B cell (primary cell): ENCODE data around the gene WDR33.

Source experiments
- EZH2 ChIP-seq: IDR thresholded peaks from 2 replicates; pipeline ENCODE4 v1.6.1; 2012; ENCODE audit warnings: borderline replicate concordance, low read depth, mild to moderate bottlenecking, moderate library complexity, low read length; ENCODE audit not compliant: insufficient read depth, poor library complexity, severe bottlenecking
- TF ChIP-seq, protein P1 (sequence below): fragments of 200-600 bp; IDR thresholded peaks from one replicate; pipeline ENCODE4 v1.8.0; 2022; ENCODE audit warnings: antibody characterized with exemption, mild to moderate bottlenecking

DNA sequence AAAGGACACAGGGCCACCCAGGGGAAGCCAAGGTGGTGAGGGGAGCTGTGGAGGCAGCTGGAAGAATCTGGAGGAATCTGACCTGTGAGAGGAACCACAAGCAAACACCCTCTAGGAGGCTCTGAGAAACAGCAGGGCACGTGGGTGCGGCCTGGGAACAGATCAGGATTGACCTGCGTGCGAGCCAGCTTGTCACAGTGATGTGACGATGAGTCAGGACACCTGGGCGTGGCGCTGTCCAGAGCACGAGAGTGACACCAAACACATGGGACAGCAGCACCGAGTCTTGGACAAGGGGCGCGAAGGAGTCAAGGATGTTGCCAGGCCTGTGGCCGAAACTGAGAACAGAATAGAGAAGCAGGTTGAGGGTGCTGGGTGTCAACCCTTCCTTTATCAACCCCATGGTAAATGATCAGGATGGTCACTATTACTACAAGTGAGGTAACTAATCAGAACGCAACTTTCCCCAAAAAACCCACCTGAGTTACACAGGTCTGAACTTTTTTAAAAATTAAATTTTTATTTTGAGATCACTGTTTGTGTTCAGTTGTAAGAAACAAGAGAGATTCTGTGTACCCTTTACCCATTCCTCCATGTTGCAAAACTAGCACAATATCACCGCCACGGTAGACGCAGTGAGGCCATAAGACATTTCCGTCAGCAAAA lies 110.3 kb downstream of the WDR33 start:
- TF ChIP-seq, protein P1, sequence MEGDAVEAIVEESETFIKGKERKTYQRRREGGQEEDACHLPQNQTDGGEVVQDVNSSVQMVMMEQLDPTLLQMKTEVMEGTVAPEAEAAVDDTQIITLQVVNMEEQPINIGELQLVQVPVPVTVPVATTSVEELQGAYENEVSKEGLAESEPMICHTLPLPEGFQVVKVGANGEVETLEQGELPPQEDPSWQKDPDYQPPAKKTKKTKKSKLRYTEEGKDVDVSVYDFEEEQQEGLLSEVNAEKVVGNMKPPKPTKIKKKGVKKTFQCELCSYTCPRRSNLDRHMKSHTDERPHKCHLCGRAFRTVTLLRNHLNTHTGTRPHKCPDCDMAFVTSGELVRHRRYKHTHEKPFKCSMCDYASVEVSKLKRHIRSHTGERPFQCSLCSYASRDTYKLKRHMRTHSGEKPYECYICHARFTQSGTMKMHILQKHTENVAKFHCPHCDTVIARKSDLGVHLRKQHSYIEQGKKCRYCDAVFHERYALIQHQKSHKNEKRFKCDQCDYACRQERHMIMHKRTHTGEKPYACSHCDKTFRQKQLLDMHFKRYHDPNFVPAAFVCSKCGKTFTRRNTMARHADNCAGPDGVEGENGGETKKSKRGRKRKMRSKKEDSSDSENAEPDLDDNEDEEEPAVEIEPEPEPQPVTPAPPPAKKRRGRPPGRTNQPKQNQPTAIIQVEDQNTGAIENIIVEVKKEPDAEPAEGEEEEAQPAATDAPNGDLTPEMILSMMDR = no peak
- no peak for TF ChIP-seq EZH2
